HG03432 (cell line): ENCODE results near the gene RIPK4.
"Not testable (repeated sequence)": the region's sequence is repeated elsewhere in the genome, so short reads cannot be mapped to it uniquely, and the experiment has no call there.

ENCODE experiments used
- ATAC-seq: cut with Tn5 transposase; IDR thresholded peaks from one replicate; pipeline ENCODE4 v1.9.1; 2021; ENCODE audit warnings: mild to moderate bottlenecking, moderate library complexity; ENCODE audit not compliant: unreplicated experiment

Gene RIPK4

DNA sequence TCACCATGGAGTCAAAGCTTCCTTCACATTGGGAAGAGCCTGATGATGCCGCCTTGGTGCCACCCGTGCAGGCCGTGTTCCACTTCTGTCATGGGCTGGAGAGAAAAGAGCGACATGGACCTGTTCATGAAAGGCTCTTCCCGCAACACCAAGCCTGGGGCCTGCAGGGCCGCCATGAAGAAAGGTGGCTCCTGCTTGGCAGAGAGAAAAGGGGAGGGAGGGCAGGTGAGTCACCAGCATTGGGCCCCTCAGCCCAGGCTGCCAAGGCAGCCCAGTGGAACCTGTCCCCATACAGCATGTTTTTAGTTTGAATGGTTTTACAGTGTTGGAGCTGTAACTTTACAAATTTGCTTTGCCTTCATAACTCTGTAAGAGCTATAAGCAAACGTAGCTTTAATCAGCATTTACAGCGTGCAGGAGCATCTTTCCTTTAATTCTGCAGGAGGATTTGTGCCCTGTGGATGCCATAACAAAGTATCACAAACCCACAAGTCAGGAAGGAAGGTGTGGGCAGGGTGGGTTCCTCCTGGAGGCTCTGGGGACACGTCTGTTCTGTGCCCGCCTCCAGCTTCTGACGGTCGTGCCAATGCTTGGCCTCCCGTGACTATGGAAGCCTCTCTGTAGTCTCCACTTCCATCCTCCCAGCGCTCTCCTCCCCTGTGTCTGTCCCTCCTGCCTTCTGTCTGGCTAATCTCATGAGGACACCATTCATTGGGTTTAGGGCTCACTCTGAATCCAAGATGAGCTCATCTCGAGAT, 49.1 kb downstream of the RIPK4 start:
- no peak for ATAC-seq

DNA sequence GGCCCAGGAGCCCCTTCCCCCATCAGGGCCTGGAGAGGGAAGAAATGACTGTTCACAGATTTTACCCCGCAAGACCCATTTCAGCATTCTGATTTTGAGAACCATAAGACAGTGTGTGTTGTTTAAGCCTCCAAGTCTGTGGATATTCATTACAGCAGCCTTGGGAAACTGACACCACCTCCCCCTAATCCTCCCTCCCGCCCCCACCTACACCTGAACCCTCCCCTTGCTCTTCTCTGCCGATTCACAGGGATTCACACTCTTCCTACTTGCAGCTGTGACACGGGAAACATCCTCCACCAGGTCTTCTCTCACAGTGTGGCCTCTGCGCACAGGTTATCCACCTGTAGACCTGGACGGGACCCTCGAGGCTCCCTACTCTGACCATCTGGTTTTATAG, 50.1 kb downstream of the RIPK4 start:
- no peak for ATAC-seq

DNA sequence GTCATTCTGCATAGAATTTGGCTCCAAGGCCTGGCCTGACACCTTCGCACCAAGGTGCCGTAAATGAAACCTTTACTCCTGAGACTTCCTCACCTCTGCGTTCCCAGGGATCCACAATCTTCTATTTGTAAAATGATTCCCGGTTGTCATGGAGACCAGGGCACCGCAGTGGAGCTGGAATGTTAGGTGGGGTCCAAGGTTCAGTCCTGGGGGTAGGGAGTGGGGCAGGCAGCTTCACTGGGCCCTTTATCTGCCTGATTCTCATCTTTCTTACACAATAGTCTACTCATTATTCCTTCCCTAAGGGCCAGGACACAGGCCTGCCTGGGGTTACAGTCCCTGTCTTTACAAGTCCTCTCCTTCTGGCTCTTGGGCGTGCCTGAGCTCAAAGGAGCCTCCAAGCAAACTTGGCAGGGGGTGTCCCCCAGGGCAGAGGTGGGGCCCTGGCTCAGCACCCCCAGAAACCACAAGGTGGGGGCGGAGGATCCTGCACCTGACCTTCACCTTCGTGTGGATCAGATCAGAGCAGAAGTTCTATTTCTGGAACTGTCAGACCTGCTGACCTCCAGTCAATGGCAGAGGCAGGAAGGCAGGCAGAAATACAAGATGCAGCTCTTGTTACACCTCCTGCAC, 51.1 kb downstream of the RIPK4 start:
- no peak for ATAC-seq

DNA sequence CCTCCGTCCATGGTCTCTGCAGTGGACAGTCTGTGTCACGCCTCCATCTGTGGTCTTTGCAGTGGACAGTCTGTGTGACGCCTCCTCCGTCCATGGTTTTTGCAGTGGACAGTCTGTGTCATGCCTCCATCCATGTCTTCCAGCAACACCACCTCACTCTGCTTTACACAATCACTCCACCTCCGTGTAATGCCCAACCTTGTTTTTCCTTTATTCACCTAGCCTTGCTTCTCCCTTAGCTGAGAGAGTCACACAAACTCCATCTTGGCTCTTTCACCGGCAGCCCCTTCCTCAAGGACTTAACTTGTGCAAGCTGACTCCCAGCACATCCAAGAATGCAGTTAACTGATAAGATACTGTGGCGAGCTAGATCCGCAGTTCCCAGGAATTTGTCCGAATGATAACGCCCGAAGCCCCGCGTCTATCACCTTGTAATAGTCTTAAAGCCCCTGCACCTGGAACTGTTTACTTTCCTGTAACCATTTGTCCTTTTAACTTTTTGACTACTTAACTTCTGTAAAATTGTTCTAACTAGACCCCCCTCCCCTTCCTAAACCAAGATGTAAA, 52.5 kb downstream of the RIPK4 start:
- not testable (repeated sequence) for ATAC-seq

DNA sequence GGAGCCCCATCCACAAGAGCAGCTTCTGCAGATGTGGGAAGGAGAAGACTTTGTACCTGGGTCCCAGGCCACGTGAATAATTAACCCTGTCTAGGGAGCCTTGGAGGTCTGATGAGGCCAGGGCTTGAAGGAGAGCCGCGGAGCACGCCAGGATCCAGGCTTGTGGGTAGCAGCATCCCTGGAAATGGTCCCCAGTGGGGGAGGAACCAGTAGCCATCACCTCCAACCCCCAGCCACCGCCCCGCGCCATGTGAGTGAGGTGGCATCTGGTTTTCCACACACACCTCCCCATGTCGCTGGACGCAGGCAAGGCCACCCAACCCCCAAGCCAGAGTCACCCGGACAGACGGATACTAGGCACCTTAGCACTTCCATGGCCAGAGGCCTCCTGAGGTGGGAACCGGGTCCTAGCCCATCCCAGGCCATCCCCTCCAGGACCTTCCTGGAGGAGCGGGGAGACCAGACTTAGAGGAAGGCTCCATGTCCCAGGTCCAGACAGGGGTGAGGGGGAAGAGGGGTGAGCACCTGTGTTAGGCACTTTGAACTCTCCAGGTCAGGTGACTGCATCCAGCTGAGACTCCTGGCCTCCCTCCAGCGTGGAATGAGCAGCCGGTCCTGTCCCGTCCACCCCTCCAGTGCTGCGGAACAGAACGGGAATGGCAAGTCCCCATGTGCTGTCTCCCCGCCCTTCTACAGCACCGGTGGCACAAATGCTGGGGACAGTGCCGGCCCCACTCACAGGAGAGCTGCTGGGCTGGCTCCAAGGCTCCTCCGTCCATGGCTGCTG, 53.2 kb downstream of the RIPK4 start:
- no peak for ATAC-seq

DNA sequence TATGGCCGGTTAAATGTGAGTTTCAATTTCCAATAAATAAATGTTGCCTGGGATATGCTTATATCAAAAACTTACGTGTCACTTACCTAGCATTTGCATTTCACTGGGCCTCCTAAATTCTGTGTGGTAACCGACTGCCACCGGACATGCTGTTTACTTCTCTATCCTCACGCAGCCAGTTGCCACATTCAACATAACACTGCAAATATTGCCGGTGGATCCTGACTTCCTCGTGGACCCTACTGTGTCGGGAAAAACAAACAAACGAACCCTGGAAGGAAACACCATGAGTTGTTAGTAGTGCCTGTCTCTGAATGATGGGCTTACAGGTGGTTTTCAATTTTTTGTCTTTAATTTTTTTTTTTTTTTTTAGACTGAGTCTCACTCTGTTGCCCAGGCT, 54.1 kb downstream of the RIPK4 start:
- ATAC-seq, result no peak

DNA sequence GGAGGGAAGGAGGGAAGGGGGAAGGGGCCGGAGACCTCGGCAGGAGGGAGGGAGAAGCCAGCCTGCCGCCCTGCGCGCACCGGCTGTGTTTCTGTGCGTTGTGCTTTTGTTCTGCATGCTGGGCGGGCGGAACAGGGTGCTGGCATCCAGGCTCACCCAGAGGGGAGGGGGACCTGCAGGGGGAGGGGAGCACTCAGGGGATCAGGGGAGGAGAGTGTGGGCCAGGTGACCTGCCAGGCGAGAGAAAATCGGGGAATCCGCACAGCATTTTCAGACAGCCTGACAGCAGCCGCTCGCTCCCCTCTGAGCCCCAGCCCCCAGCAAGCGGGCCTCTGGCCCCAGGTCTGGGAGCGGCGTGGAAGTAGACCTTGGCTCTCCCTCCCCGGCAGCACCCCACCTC, 54.7 kb downstream of the RIPK4 start:
- ATAC-seq, result no peak

DNA sequence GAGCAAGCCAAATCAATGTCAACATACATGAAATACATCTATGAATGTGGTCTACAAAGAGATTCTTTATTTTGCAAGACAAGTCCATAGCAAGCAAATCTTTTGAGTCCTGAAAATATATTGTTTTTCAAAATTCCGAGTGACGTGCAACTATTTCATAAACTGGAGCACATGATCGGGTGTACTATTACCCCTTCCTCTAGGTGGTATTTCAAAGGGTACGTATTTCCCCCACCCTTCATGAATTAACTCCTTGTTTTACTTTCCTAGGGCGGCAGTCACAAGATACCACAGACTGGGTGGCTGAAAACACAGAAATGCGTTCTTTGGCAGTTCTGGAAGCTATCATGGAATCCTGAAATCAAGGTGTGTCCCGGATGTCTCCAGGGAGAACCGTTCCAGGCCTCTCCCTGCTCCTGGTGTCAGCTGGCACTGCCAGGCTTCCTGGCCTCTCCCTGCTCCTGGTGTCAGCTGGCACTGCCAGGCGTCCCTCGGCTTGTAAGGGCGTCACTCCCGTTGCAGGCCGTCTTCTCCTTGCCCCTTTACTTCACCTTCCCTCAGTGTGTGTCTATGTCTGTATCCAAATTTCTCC, 55.3 kb downstream of the RIPK4 start:
- no peak for ATAC-seq

DNA sequence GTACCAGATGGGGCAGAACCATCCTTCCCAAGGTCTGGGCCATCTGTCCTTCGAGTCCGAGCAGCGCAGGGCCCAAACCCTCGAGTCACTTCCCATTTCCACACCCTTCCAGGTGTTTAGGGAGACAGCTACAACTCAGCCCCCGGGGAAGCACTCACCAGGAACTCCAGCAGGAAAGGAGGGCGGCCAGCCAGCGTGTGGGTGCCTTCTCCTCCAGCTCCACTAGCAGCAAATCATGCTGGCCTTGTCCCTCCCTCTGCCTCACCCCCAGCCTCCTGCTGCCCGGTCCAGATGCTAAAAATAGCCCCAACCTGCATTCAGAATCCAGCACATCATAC, 56.1 kb downstream of the RIPK4 start:
- no peak for ATAC-seq

DNA sequence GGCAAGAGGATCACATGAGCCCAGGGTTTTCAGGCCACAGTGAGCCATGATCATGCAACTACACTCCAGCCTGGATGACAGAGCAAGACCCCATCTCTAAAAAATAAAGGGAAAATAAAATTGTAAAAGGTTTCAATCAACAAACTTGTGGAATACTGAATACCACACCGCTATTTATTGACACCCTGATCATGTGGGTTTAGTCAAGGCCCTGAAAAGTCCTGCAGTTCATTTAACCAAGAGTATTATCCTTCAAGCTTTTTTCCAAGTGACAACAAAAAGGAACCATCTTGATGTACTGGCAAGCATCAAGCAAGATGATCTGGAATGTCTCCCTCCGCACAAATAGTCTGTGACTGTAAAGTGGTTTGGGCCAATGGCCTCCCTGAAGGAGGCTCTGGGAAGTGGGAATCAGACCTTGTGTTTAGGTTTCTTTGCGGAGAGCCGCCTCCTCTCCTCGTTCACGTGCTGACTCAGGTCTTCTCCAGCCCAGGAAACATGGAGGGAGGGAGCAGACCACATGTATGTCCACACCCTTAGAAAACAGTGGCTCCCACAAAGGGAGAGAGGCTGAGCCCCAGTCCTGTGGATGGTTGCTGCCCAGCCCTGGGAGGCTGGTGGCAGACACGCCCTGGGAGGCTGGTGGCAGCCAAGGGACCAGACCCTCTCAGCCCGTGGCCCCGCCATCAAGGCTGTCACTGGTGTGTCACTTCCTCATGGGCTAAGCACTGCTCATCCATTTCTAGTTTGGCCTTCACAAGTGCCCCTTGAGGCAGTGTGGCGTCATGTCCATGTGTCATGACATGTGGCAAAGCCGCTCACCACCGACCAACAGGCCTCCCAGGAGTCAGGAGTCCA, 56.7 kb downstream of the RIPK4 start:
- ATAC-seq, result no peak

DNA sequence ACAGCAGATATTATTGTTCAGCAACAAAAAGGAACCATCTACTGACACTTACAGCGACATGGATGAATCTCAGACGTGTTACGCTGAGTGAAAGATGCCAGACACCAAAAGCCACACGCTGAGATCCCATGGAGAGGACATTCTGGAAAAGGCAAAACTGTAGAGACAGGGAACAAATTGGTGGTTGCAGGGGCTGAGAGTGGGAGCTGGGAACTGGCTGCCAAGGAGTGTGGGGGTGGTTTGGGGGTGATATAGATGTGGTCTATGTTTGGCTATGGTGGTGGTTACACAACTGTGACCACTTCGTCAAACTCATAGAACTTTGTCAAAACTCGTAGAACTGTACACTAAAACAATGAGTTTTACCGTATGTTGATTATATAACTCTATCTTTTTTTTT, 57.7 kb downstream of the RIPK4 start:
- no peak for ATAC-seq

DNA sequence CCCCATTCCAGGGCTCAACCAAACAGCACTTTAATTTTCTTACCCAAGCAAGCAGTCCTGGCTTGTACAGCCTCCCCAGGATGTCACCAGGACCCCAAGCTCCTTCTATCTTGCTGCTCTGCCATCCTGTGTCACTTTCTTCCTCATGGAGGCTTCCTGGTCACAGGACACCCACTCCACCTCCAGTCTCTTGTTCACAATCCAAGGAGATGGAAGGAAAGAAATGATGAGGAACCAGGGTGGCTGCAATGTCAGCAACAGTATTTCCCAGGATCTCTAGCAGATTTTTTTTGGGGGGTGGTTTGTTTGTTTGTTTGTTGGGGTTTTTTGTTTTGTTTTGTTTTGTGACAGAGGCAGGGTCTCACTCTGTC, 58.9 kb downstream of the RIPK4 start:
- ATAC-seq, result no peak

DNA sequence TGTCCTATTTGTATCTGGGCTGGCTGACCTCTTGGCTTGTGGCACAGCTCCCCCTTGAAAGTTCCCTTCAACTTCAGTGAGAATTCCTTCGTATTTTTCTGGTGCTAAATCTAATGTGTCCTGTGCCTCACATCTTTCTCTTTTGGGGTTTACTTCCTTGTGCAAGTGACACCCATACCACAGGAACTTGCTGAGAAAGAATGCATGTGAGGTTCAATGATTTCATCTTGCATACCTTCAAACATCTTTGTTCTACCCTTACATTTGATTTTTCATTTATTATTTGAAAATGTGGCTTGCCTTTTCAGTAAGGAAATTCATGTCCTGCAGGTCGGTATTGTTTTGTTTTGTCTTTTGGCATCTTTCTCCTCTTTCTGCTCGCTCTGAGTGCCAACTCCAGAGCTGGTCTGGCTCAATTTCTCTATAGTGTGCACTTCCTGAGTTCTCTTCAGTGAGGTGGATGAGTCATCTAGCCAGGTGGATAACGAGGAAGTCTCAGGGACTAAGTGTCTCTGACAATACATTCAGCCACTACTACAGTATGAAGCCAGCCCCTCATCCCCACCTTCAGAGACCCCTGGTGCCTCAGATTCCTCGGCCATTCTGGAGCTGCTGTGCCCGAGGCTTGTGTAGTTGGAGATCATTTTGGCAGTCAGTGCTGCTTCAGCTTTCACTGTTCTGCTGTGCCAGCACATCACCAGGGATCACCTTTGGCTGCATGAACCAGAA, 59.5 kb downstream of the RIPK4 start:
- ATAC-seq, result no peak

DNA sequence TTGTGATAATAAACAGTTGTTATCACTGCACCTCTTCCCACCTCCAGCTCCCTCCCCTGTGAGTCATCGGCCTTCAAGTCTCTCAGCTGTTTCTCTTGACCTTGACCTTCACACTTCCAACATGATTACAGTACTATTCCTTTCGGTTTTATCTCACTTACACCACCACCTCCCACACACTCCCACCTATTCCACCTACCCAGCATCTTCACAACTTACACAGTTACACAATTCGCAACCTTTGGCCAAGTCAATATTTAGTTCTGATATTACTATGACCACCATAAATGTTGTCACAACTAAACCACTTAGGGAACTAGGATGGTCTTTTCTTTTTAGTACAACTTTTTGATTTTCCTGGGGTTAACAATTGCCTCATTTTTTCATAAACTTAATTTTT, 60.2 kb downstream of the RIPK4 start:
- no peak for ATAC-seq

DNA sequence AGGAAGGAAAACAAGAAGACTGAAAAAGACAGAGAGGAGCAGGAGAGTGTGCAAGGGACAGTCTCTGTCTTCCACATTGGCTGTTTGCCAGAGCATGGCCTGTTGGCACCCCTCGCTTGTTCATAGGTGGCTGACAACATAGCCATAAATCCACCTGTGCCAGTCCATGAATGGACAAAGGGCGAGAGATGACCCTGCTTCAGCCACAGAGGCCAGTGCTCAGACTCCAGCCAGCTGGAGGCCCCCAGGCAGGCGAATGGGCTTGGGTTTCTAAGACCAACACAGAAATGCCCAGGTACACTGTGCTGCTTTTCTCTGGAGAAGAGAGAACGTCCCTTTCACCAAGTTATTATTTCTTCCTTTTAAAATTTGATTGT, 60.6 kb downstream of the RIPK4 start:
- no peak for ATAC-seq

DNA sequence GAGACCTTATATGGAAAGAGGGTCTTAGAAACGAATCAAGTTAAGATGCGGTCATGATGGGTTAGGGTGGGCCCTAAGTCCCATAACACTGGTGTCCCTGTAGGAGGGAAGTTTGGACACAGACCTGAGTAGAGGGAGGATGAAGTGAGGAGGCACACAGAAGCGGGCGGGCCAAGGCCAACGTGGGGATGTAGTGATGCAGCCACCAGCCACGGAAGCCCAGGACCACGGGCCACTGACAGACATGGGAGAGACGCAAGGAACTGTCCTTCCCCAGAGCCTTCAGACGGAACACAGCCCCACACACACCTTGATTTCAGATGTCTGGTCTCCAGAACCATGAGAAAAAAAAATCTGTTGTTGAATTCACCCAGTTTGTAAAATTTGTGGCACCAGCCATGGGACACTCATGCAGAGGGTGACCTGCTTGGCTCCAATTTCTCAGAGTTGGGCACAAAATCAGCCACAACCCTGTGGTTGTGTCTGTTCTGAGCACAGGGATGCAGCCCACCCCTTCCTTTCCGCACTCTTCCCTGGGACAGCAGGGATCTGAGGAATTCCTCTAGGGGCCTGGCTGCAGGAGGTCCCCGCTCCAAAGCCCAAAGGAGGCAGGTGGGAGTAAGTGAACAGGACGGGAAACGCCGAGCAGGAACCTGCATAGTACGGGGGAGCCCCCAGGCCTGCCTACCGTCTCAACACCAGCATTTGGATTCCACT, 61.1 kb downstream of the RIPK4 start:
- ATAC-seq, result no peak

DNA sequence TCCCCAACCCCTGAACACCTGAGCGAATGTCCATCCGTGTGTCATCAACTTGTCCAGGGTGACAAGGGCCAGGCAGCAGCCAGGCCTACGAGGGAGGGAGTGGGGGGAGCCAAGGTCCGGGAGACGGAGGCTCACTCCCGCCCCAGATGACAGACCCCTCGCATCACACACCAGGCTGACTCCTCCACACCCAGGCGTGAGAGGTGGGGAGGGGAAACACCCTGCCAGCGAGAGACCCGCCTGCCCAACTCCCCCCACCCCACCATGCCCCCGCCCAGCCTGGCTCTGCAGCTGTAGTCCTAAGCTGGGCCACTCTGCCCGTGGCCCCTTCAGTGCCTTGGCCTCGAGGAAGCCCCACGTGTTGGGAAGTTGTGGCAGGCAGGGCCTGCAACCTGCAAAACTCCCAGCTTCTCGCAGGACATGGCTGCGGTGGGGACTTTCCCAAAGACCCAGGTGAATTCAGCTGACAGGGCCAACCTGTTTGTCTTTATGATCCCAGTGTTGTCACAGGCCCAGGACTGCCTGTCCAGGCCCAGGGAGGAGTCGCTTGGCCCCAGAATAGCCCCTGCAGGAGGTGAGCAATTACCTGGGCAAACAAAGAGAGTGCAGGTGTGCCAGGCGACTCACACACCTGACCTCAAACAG, 62.9 kb downstream of the RIPK4 start:
- ATAC-seq, result no peak

DNA sequence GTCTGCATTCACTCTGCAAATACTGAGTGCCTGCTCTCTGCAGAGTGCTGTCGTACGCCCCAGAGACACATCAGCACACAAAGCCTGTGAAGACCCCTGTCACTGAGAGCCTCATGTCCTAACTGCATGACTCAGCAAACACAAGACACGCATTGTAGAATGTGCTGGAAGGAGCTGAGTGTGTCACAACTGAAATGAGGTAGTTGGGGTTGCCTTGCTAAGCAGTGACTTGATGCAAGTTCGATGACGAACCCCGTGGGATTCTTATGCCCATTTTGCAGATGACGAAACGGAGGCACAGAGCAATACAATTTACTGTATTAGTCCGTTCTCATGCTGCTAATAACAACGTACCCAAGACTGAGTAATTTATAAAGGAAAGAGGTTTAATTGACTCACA, 65.1 kb downstream of the RIPK4 start:
- ATAC-seq, result no peak

DNA sequence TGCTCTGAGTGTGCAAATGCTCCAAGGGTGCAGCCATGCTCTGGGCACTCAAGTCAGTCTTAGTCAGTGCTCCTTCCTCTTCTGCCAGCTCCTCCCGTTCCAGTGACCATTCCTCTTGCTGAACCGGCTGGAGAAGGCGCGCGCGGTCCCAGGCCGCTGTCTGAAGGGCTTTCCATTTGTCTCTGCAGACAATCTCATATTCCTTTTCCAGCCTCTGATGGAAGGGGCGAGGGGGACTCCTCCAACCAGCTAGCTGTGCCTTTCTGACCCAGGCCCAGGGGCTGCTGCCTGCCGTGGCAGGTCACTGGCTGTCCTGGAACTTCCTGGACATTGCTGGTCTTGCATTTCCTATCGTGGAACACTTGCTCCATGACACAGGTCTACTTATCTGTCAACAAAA, 67.5 kb downstream of the RIPK4 start:
- ATAC-seq, result no peak
